PC-3 (cell line): Measurements from ENCODE around the gene DCAF8. TPM values are rescaled to one million over a fixed set of nuclear protein-coding genes. Genes with fewer than 3 reads are reported as not detected.

Source experiments
- ATAC-seq: fragments of 200-7000 bp; cut with Tn5 transposase; 2 replicates; pipeline ENCODE4 v1.9.1; 2020; ENCODE audit warnings: mild to moderate bottlenecking, moderate library complexity
- BruUV-seq: library from RNA; stranded (reverse); fragments of 400-500 nt; replicated peaks from 2 replicates; lab custom pipeline; 2021; lab: Mats Ljungman, UMichigan
- CTCF ChIA-PET: fragments of 300-600 bp; sonication (Branson Sonifier 250); formaldehyde crosslinking; loops from one replicate; lab custom pipeline; 2022; ENCODE audit warnings: antibody characterized with exemption; lab: Charles Lee
- POLR2A ChIA-PET: fragments of 300-600 bp; sonication (Branson Sonifier 250); formaldehyde crosslinking; loops from one replicate; lab custom pipeline; 2022; ENCODE audit warnings: antibody characterized with exemption; ENCODE audit not compliant: unreplicated experiment; lab: Charles Lee
- DNase-seq: peaks from one replicate; pipeline ENCODE4 v3.0.0-alpha.2; 2015
- H2AFZ ChIP-seq: fragments of 300-600 bp; sonication (generic); 2 replicates; pipeline ENCODE4 v1.6.0; 2016; ENCODE audit warnings: antibody characterized with exemption, low read length
- H3F3A ChIP-seq: fragments of 300-600 bp; sonication (generic); one replicate; pipeline ENCODE4 v1.6.0; 2017; ENCODE audit warnings: antibody characterized with exemption, low read length, control low read depth, mild to moderate bottlenecking; ENCODE audit not compliant: unreplicated experiment
- H3K27ac ChIP-seq: fragments of 300-600 bp; sonication (generic); 2 replicates; pipeline ENCODE4 v1.5.1; 2016; ENCODE audit warnings: mild to moderate bottlenecking, low read length
- H3K27me3 ChIP-seq: fragments of 300-600 bp; sonication (generic); 2 replicates; pipeline ENCODE4 v1.6.1; 2016; ENCODE audit warnings: low read length, mixed read lengths
- H3K36me3 ChIP-seq: fragments of 300-600 bp; sonication (generic); 2 replicates; pipeline ENCODE4 v1.6.1; 2016; ENCODE audit warnings: low read depth, mixed run types, low read length, mixed read lengths
- H3K4me1 ChIP-seq: fragments of 300-600 bp; sonication (generic); 2 replicates; pipeline ENCODE4 v1.5.1; 2016; ENCODE audit warnings: low read length; ENCODE audit not compliant: insufficient read depth
- H3K4me2 ChIP-seq: fragments of 300-600 bp; sonication (generic); 2 replicates; pipeline ENCODE4 v1.6.0; 2016; ENCODE audit warnings: low read length
- H3K4me3 ChIP-seq: fragments of 300-600 bp; sonication (generic); 2 replicates; pipeline ENCODE4 v1.5.1; 2016; ENCODE audit warnings: mild to moderate bottlenecking, low read length, mixed read lengths
- H3K79me2 ChIP-seq: fragments of 300-600 bp; sonication (generic); 2 replicates; pipeline ENCODE4 v1.6.1; 2017; ENCODE audit warnings: low read length, mixed read lengths
- H3K9ac ChIP-seq: fragments of 300-600 bp; sonication (generic); 2 replicates; pipeline ENCODE4 v1.6.0; 2016; ENCODE audit warnings: mild to moderate bottlenecking, low read length
- H3K9me2 ChIP-seq: fragments of 300-600 bp; sonication (generic); replicated peaks from 2 replicates; pipeline ENCODE4 v1.6.1; 2016; ENCODE audit warnings: mixed run types, low read length, mixed read lengths
- H3K9me3 ChIP-seq: fragments of 300-600 bp; sonication (generic); 2 replicates; pipeline ENCODE4 v1.6.1; 2016; ENCODE audit warnings: low read length, mixed read lengths
- H4K20me1 ChIP-seq: fragments of 300-600 bp; sonication (generic); 2 replicates; pipeline ENCODE4 v1.6.1; 2016; ENCODE audit warnings: low read length, mixed read lengths
- EZH2 ChIP-seq: fragments of 300-600 bp; sonication (generic); IDR thresholded peaks from one replicate; pipeline ENCODE4 v1.6.1; 2017; ENCODE audit warnings: antibody characterized with exemption, mild to moderate bottlenecking, low read length; ENCODE audit not compliant: unreplicated experiment
- EZH2phosphoT487 ChIP-seq: fragments of 300-600 bp; sonication (generic); IDR thresholded peaks from 2 replicates; pipeline ENCODE4 v1.6.1; 2018; ENCODE audit warnings: mild to moderate bottlenecking, antibody characterized with exemption, low read length, borderline replicate concordance
- intact Hi-C: fragments of 100-400 bp; cut with micrococcal nuclease; formaldehyde crosslinking; loops from 2 replicates; pipeline ENCODE4 v1.9.0; 2023
- total RNA-seq: library from RNA; depleted of rRNA; stranded (reverse); fragments of >200 nt; gene quantifications from 2 replicates; pipeline ENCODE4 v1.2.3, GENCODE V29; 2014
- TF ChIP-seq, protein P1 (sequence below): fragments of 300-600 bp; sonication (generic); conservative IDR thresholded peaks from 2 replicates; pipeline ENCODE4 v1.5.1; 2017; ENCODE audit warnings: antibody characterized with exemption, low read depth, mild to moderate bottlenecking, low read length

The DCAF8 gene
- total RNA-seq, 1 experiment from 2014 or later, result 122 TPM

DNA sequence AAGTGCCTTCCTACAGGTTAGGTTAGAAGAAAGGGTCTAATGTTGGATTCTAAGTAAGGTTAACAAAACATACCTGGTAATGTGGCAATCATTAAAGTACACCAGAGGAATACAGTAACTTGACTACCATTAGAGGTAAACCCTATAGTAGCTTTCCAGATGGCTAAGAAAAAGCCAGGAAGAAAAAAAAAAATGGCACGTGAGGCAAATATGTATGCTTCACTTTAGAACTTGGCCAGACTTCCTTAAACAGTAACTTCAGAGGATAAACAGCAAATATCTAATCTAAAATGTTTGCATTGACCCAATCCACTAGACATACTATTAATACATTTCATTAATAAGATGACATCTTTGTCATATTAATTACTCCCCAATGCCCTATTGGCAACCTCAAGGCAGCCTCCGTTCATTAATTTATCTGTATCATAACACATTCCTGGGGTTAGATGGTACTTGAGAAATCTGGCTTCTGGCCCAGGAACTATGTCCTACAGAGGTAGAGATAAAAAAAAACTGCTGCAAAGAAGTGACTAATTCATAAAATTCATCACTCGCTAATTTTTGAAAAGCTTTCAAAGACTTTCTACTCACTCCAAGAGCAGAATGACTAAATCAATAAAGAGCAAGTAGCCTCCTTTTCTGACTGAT is 5.8 kb downstream of the DCAF8 start:
- H3K9me2 ChIP-seq, result no peaks in the 10 kb centered on the region
- peaks cover 90% of the 10 kb centered on the region for H3K79me2 ChIP-seq
- ChIA-PET CTCF (interaction anchor here (0.6 kb wide), 2 partner anchors 37 to 91 kb away, joined by 3 to 6 read pairs; no protein-coding TSS in a partner anchor), POLR2A (interaction anchor here (0.6 kb wide), 2 partner anchors 24 to 410 kb away, joined by 4 read pairs; no protein-coding TSS in a partner anchor)
- peaks cover 44% of the 10 kb centered on the region for H4K20me1 ChIP-seq
- H3K9ac ChIP-seq, result no peak overlapping the region
- BruUV-seq, result no TSS peak
- TF ChIP-seq, protein P1, sequence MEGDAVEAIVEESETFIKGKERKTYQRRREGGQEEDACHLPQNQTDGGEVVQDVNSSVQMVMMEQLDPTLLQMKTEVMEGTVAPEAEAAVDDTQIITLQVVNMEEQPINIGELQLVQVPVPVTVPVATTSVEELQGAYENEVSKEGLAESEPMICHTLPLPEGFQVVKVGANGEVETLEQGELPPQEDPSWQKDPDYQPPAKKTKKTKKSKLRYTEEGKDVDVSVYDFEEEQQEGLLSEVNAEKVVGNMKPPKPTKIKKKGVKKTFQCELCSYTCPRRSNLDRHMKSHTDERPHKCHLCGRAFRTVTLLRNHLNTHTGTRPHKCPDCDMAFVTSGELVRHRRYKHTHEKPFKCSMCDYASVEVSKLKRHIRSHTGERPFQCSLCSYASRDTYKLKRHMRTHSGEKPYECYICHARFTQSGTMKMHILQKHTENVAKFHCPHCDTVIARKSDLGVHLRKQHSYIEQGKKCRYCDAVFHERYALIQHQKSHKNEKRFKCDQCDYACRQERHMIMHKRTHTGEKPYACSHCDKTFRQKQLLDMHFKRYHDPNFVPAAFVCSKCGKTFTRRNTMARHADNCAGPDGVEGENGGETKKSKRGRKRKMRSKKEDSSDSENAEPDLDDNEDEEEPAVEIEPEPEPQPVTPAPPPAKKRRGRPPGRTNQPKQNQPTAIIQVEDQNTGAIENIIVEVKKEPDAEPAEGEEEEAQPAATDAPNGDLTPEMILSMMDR, result no peak
- ATAC-seq, result no peak; the same call in 1 of the 2 replicates
- peaks cover 8% of the 10 kb centered on the region for H3F3A ChIP-seq
- peaks cover 41% of the 10 kb centered on the region for H3K4me1 ChIP-seq
- peaks cover 6% of the 10 kb centered on the region; the same call in 1 of the 2 replicates for H3K36me3 ChIP-seq
- no peaks in the 10 kb centered on the region for H3K27me3 ChIP-seq
- no peak overlapping the region for H3K4me3 ChIP-seq
- DNase-seq, result peak; percentile 55
- no peak overlapping the region for H2AFZ ChIP-seq
- no peaks in the 10 kb centered on the region for H3K9me3 ChIP-seq
- intact Hi-C loops, result no loop called here
- no peak overlapping the region for H3K27ac ChIP-seq
- H3K4me2 ChIP-seq, result peak overlapping the region; percentile 42; the same call in 1 of the 2 replicates

DNA sequence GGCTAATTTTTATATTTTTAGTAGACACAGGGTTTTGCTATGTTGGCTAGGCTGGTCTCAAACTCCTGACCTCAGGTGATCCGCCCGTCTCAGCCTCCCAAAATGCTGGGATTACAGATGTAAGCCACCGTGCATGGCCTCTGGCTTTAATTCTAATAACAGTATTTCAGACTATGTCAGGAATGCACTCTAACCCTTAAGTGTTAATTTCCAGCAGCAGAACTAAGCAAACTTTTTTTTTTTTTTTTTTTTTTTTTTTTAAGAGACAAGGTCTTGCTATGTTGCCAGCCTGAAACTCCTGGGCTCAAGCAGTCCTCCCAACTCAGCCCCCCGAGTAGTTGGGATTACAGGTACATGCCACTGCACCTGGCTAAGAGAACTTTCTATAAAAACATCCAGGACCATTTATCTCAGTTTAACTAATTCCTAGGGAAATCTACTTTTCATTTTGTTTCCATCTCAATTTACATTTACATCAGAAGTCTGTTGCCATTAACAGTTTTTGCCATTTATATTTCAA is 6.5 kb downstream of the DCAF8 start:
- Histone ChIP-seq H3K4me2 (no peak overlapping the region), H3K9me3 (no peaks in the 10 kb centered on the region), H3F3A (peaks cover 3% of the 10 kb centered on the region), H3K4me1 (peaks cover 36% of the 10 kb centered on the region), H2AFZ (no peak overlapping the region), H3K36me3 (peaks cover 9% of the 10 kb centered on the region; the same call in 1 of the 2 replicates), H3K9ac (no peak overlapping the region), H3K27ac (no peak overlapping the region), H3K9me2 (no peaks in the 10 kb centered on the region), H4K20me1 (peaks cover 43% of the 10 kb centered on the region), H3K4me3 (no peak overlapping the region), H3K27me3 (no peaks in the 10 kb centered on the region), H3K79me2 (peaks cover 90% of the 10 kb centered on the region)
- intact Hi-C loops, result no loop called here
- ATAC-seq (no peak), DNase-seq (no peak)
- ChIA-PET POLR2A (no interaction called here), CTCF (no interaction called here)
- BruUV-seq, result no TSS peak
- TF ChIP-seq, protein P1, result no peak
- no peak for TF ChIP-seq EZH2phosphoT487
- TF ChIP-seq EZH2, result no peak
